ENCODE results near the gene SPNS2. TPM values are rescaled to one million over a fixed set of nuclear protein-coding genes. Genes with fewer than 3 reads are reported as not detected.

The SPNS2 gene, protein sequence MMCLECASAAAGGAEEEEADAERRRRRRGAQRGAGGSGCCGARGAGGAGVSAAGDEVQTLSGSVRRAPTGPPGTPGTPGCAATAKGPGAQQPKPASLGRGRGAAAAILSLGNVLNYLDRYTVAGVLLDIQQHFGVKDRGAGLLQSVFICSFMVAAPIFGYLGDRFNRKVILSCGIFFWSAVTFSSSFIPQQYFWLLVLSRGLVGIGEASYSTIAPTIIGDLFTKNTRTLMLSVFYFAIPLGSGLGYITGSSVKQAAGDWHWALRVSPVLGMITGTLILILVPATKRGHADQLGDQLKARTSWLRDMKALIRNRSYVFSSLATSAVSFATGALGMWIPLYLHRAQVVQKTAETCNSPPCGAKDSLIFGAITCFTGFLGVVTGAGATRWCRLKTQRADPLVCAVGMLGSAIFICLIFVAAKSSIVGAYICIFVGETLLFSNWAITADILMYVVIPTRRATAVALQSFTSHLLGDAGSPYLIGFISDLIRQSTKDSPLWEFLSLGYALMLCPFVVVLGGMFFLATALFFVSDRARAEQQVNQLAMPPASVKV
- 10 to 100 TPM; 10.4 to 17.4 (median 16.4) TPM for total RNA-seq

DNA sequence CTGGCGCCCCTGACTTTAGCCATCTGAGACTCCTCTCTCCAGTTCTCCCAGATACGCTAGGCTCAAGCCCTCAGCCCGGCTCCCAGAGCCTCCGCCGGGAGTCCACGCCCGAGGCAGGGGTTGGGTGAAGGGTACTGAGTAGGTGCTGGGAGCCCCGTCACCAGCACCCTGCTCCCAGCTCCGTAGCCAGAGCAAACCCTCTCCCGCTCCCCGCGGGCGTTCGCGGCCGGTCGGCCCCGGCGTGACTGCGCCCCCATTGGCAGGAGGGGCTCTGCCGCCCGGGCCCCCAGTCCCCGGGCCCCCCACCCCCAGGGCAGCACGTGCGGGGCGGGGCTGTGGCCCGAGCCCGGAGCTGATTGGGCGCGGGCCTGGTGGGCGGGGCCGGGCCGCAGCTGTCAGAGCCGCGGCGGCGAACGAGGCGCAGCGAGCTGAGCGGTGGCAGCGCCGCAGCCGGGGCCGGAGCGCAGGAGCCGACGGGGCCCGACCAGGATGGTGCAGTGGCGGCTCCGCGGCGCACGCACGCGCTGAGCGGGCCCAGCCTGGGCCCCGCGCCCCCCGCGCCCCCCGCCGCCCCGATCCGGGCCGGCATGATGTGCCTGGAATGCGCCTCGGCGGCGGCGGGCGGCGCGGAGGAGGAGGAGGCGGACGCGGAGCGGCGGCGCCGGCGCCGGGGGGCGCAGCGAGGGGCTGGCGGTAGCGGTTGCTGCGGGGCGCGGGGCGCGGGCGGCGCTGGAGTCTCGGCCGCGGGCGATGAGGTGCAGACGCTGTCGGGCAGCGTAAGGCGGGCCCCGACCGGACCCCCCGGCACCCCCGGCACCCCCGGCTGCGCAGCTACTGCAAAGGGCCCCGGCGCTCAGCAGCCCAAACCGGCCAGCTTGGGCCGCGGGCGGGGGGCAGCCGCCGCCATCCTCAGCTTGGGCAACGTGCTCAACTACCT lies at the start of gene SPNS2:
Gene SPNS2 (plus strand): TSS at position 421 of the 937 bp plus-strand sequence. CDS start 167 bp downstream, at position 588.
- WGBS, 2 donors (ENCODE audit: low coverage in 1 of 2) = 0% methylated on average over 1 of the region's 117 CpGs; no CpG with 5 or more reads in 1 of the 2 donors
- H3K9me3 ChIP-seq = no peaks in the 10 kb centered on the region
- H3K4me1 ChIP-seq = peaks cover 2 to 35% (median 20%) of the 10 kb centered on the region in 3 donors
- peak; percentile 88 for ATAC-seq
- H3K4me3 ChIP-seq = peak within 1 kb of the TSS; percentile 31 to 56
- TF ChIP-seq POLR2AphosphoS5 (IDR thresholded peaks at IDR 0.05) (no peak), POLR2A (IDR thresholded peaks at IDR 0.05) (no peak), EP300 (IDR thresholded peaks at IDR 0.05) (no peak), CTCF (IDR thresholded peaks at IDR 0.05) (no peak)
- H3K27me3 ChIP-seq = peaks cover 47% of the 10 kb centered on the region
- H3K27ac ChIP-seq = peak within 1 kb of the TSS in 3 of 4 donors; percentile 59 to 70 (median 63)
- no peaks in the 10 kb centered on the region for H3K36me3 ChIP-seq

DNA sequence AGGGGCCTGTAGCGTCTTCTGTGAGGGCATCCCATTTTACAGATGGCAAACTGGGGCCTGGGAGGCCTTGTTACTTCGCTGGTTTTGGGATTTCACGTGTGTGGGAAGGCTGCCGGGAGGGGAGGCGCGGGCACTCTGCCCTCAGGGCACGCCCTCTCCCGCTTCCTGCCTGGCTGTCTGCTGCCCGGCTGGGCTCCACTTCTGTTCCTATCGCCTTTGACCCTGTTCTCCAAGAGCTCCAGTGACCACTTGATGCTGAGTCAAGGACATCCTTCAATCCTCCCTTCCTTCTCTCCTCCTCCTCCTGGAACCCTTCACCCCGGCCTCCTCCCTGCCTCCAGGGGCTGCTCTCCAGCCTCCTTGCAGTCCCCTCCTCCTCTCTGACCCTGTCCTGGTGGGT lies 48.9 kb upstream of the SPNS2 start:
- WGBS, 2 donors (ENCODE audit: low coverage in 1 of 2) = 57% methylated on average over 10 of the region's 11 CpGs; no CpG with 5 or more reads in 1 of the 2 donors
- no peak for ATAC-seq
- no peaks in the 10 kb centered on the region for H3K9me3 ChIP-seq
- TF ChIP-seq POLR2AphosphoS5 (IDR thresholded peaks at IDR 0.05) (no peak), EP300 (IDR thresholded peaks at IDR 0.05) (no peak), CTCF (IDR thresholded peaks at IDR 0.05) (no peak), POLR2A (IDR thresholded peaks at IDR 0.05) (no peak)
- H3K27ac ChIP-seq = no peak overlapping the region
- H3K4me3 ChIP-seq = no peak overlapping the region
- no peaks in the 10 kb centered on the region for H3K36me3 ChIP-seq
- peaks cover 4% of the 10 kb centered on the region for H3K27me3 ChIP-seq
- no peaks in the 10 kb centered on the region for H3K4me1 ChIP-seq

DNA sequence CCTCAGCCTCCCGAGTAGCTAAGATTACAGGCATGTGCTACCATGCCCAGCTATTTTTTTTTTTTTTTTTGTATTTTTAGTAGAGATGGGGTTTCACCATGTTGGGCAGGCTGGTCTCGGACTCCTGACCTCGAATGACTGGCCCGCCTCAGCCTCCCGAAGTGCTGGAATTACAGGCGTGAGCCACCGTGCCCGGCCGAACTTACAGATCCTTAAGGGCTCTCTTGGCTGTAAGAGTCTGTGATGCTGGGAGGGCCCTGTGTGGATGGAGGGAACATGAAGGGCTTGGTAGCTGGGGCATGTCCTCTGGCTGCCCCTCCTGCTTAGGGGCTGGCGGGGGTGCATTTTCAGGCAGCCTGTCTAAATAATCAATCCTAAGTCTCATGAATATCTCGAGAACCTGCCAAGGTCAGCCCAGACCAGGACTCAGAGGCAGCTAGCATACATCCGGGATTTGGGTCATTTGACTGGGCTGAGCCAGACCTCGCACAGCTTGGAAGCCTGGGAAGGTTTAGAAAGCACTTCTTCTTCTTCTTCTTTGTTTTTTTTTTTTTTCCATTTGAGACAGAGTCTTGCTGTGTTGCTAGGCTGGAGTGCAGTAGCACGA lies 47.9 kb upstream of the SPNS2 start:
- no peak for TF ChIP-seq POLR2AphosphoS5 (IDR thresholded peaks at IDR 0.05)
- TF ChIP-seq EP300 (IDR thresholded peaks at IDR 0.05) = no peak
- no peak for TF ChIP-seq CTCF (IDR thresholded peaks at IDR 0.05)
- Histone ChIP-seq H3K36me3 (no peaks in the 10 kb centered on the region), H3K4me3 (no peak overlapping the region), H3K27ac (no peak overlapping the region), H3K9me3 (no peaks in the 10 kb centered on the region), H3K4me1 (no peaks in the 10 kb centered on the region), H3K27me3 (peaks cover 8% of the 10 kb centered on the region)
- 68 to 86% methylated on average over 4 to 6 of the region's 14 CpGs for WGBS, 2 donors (ENCODE audit: low coverage in 1 of 2)
- ATAC-seq = no peak

DNA sequence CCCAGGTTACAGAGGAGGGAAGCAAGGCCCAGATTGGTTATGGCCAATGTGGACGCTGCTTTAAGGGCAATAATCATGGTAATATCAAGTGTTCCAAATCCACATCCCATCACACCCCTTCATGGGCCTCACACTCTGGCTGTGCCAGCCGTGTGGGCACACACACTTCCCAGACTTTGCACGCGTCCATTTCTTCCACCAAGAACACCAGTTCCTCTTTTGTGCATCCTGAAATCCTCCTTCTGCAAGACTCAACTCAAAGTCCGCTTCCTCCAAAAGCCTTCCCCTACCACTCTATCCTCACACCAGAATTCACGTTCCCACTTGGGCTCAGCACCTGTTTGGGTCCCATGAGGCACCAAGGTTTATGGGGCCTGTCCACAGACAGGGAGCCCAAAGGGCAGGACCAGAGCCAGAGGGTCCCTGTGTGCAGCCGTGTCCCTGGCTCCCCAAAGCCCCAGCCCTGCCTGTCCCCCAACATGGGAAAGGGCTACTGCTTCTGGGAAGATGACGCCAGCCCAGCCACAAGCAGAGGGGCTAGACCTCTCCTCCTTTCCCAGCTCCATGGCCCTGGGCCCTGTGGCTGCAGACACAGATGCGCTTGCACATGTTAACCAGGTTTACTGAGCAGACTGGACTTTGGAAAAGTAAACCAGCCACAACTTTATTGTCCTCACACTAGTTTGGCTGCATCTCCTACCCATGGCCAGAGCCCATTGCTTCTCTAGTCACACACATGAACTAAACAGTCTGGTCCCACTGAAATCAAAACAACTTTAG lies 44.7 kb upstream of the SPNS2 start:
- Histone ChIP-seq H3K36me3 (no peaks in the 10 kb centered on the region), H3K27me3 (peaks cover 8% of the 10 kb centered on the region), H3K4me3 (no peak overlapping the region), H3K27ac (no peak overlapping the region), H3K9me3 (no peaks in the 10 kb centered on the region), H3K4me1 (no peaks in the 10 kb centered on the region)
- no peak for ATAC-seq
- TF ChIP-seq CTCF (IDR thresholded peaks at IDR 0.05) (no peak), POLR2A (IDR thresholded peaks at IDR 0.05) (no peak), POLR2AphosphoS5 (IDR thresholded peaks at IDR 0.05) (no peak)
- WGBS, 2 donors (ENCODE audit: low coverage in 1 of 2) = 75 to 92% methylated on average over 4 to 7 of the region's 9 CpGs
